GM19372 (cell line): ENCODE results near the gene MED15.
A peak's percentile ranks its signal among the peaks of the same experiment; 100 is the strongest.
"Not testable (repeated sequence)": the region's sequence is repeated elsewhere in the genome, so short reads cannot be mapped to it uniquely, and the experiment has no call there.

Experiments
- ATAC-seq: cut with Tn5 transposase; IDR thresholded peaks from one replicate; pipeline ENCODE4 v1.9.1; 2021; ENCODE audit warnings: mild to moderate bottlenecking, low read depth, moderate library complexity; ENCODE audit not compliant: unreplicated experiment

Gene MED15

GRCh38 chr22:20507253-20508066, at the start of gene MED15:
Gene MED15 (plus strand): TSS chr22:20507610. CDS start chr22:20507679, 69 bp downstream.
- ATAC-seq, result peak; percentile 91

GRCh38 chr22:20458530-20459151, 48.8 kb upstream of the MED15 start:
- ATAC-seq, result no peak

- no peak for ATAC-seq
Observed at GRCh38 chr22:20459152-20459542, 48.3 kb upstream of the MED15 start.

GRCh38 chr22:20459862-20460261, 47.5 kb upstream of the MED15 start:
- no peak for ATAC-seq

GRCh38 chr22:20463324-20464095, 43.9 kb upstream of the MED15 start:
- no peak for ATAC-seq

- ATAC-seq, result no peak
Observed at GRCh38 chr22:20464096-20464614, 43.3 kb upstream of the MED15 start.

GRCh38 chr22:20464912-20465758, 42.3 kb upstream of the MED15 start:
- no peak for ATAC-seq

GRCh38 chr22:20465759-20466077, 41.7 kb upstream of the MED15 start:
- ATAC-seq, result no peak

GRCh38 chr22:20466659-20467379, 40.6 kb upstream of the MED15 start:
- ATAC-seq, result no peak

GRCh38 chr22:20469110-20469868, 38.1 kb upstream of the MED15 start:
- ATAC-seq, result no peak

- not testable (repeated sequence) for ATAC-seq
Observed at GRCh38 chr22:20470525-20470924, 36.9 kb upstream of the MED15 start.

- no peak for ATAC-seq
Observed at GRCh38 chr22:20471126-20471833, 36.1 kb upstream of the MED15 start.

GRCh38 chr22:20472629-20473442, 34.6 kb upstream of the MED15 start:
- no peak for ATAC-seq

GRCh38 chr22:20475115-20475436, 32.3 kb upstream of the MED15 start:
- ATAC-seq, result no peak

- ATAC-seq, result not testable (repeated sequence)
Observed at GRCh38 chr22:20475569-20475968, 31.8 kb upstream of the MED15 start.

- ATAC-seq, result not testable (repeated sequence)
Observed at GRCh38 chr22:20478059-20478458, 29.4 kb upstream of the MED15 start.

GRCh38 chr22:20479612-20480196, 27.7 kb upstream of the MED15 start:
- ATAC-seq, result no peak
